Gastrocnemius medialis (tissue), 4 donors: ENCODE data around the gene RASSF8. TPM values are rescaled to one million over a fixed set of nuclear protein-coding genes. Genes with fewer than 3 reads are reported as not detected.

Experiments used
- ATAC-seq, 2 donors: fragments of 150-250 bp; one replicate each; pipeline ENCODE4 v1.9.1; 2016
- DNase-seq, 2 donors: peaks; one replicate each; pipeline ENCODE4 v3.0.0-alpha.2; 2019
- H3K27ac ChIP-seq, 4 donors: fragments of 200-600 bp; sonication (generic); 1 replicate in 1 of 4; 2 replicates in 3 of 4; pipeline ENCODE4 v1.5.1; 2016 to 2018; ENCODE audit warnings: mild to moderate bottlenecking in 2 of 4, moderate library complexity in 1 of 4
- H3K27me3 ChIP-seq, 3 donors: fragments of 200-600 bp; sonication (generic) in 2 of 3; 1 replicate in 1 of 3; 2 replicates in 2 of 3; pipeline versions ENCODE4 v1.5.1 to v1.6.0; 2016 to 2019; ENCODE audit warnings: mild to moderate bottlenecking in 1 of 3, moderate library complexity in 1 of 3
- H3K36me3 ChIP-seq, 2 donors: fragments of 200-600 bp; sonication (generic) in 1 of 2; one replicate each; pipeline ENCODE4 v1.5.1; 2017 to 2018
- H3K4me1 ChIP-seq, 2 donors: fragments of 200-600 bp; sonication (generic) in 1 of 2; one replicate each; pipeline ENCODE4 v1.5.1; 2016 to 2017; ENCODE audit warnings: mild to moderate bottlenecking in 2 of 2
- H3K4me3 ChIP-seq, 4 donors: fragments of 200-600 bp; sonication (generic) in 3 of 4; 1 replicate in 1 of 4; 2 replicates in 3 of 4; pipeline ENCODE4 v1.5.1; 2016 to 2019; ENCODE audit warnings: mild to moderate bottlenecking in 2 of 4
- H3K9me3 ChIP-seq, 3 donors: fragments of 200-600 bp; sonication (generic) in 2 of 3; 1 replicate in 1 of 3; 2 replicates in 2 of 3; pipeline ENCODE4 v1.5.1; 2016 to 2019
- POLR2A ChIP-seq, 2 donors: fragments of 450-650 bp; IDR thresholded peaks; one replicate each; pipeline ENCODE4 v1.6.1; 2017; ENCODE audit warnings: antibody characterized with exemption in 2 of 2, mild to moderate bottlenecking in 2 of 2, moderate library complexity in 2 of 2
- in situ Hi-C, 4 donors: fragments of 200-750 bp; cut with MboI; loops; one replicate each; pipeline versions ENCODE4 v1.15.0 to v1.8.0; 2017; ENCODE audit warnings: low sequenced_read_pairs in 4 of 4
- intact Hi-C: fragments of 100-400 bp; cut with DNase I; formaldehyde crosslinking; loops from one replicate; pipeline ENCODE4 v1.15.1; 2023; ENCODE audit warnings: low total_unique reads
- total RNA-seq, 4 donors: library from RNA; depleted of rRNA; stranded (reverse); fragments of >200 nt; gene quantifications; one replicate each; pipeline versions ENCODE4 v1.1.0 to v1.2.3, GENCODE V29; 2016
- TF ChIP-seq, protein P1 (sequence below), 5 experiments: fragments of 450-650 bp in 3 of 5; fragments of 200-600 bp in 2 of 5; sonication (generic) in 2 of 5; IDR thresholded peaks in 4 of 5; conservative IDR thresholded peaks in 1 of 5; 1 replicate in 4 of 5; 2 replicates in 1 of 5; pipeline ENCODE4 v1.5.1; 2016 to 2019; ENCODE audit warnings: antibody characterized with exemption in 5 of 5, mild to moderate bottlenecking in 3 of 5, moderate library complexity in 3 of 5

The RASSF8 gene
- total RNA-seq, 4 donors from 2014 or later = 23.6 to 36.8 (median 28.0) TPM

- intact Hi-C loops = no loop called here
- ATAC-seq (no peak), DNase-seq (no peak)
- H3K9me3 ChIP-seq = no peaks in the 10 kb centered on the region
- no peaks in the 10 kb centered on the region for H3K27me3 ChIP-seq
- TF ChIP-seq, protein P1, sequence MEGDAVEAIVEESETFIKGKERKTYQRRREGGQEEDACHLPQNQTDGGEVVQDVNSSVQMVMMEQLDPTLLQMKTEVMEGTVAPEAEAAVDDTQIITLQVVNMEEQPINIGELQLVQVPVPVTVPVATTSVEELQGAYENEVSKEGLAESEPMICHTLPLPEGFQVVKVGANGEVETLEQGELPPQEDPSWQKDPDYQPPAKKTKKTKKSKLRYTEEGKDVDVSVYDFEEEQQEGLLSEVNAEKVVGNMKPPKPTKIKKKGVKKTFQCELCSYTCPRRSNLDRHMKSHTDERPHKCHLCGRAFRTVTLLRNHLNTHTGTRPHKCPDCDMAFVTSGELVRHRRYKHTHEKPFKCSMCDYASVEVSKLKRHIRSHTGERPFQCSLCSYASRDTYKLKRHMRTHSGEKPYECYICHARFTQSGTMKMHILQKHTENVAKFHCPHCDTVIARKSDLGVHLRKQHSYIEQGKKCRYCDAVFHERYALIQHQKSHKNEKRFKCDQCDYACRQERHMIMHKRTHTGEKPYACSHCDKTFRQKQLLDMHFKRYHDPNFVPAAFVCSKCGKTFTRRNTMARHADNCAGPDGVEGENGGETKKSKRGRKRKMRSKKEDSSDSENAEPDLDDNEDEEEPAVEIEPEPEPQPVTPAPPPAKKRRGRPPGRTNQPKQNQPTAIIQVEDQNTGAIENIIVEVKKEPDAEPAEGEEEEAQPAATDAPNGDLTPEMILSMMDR (IDR thresholded peaks at IDR 0.05 in 4 of 5, conservative IDR thresholded peaks at IDR 0.05 in 1 of 5) = no peak
- no peak for TF ChIP-seq POLR2A (IDR thresholded peaks at IDR 0.05)
- H3K27ac ChIP-seq = no peak overlapping the region
- no peak overlapping the region for H3K4me3 ChIP-seq
- no peaks in the 10 kb centered on the region for H3K36me3 ChIP-seq
- peaks cover 51 to 52% of the 10 kb centered on the region in 2 donors for H3K4me1 ChIP-seq
- in situ Hi-C loops = no loop called here
These were observed 38.2 kb downstream of the RASSF8 start for GRCh38 chr12:25996677-25997076.

DNA sequence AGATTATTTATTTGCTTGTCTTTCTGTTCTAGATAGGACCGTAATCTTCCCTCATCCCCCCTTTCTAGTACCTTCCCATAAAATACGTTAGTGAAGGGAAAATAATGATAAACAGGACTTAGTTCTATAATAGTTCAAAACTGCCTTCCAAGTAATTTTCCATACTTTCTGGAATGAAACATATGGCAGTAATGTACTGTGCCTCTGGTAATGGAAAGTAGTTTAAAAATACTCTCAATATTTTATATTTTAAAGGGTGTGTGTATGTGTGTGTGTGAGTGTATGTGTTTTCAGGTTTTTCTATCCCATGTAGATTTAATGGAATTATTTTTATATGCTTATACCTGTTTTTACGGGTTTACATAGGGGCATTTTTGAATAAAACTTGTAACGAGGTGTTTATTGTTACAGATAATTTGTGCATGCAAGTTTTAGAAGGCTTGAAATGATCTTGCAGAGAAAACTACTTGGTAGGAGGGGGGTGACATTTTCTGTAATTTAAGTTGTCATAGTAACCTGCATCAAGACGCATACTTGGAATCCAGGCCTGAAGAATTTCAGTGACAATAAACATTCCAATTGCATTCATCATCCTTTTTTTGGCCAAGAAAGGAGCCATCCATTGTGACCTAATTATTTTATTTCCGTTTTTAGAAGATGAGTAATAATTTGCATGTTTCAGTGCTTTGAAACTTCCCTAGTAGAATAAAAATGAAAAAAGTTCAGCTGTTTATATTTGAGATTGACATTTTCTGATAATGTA is 38.9 kb downstream of the RASSF8 start:
- intact Hi-C loops = no loop called here
- H3K4me1 ChIP-seq = peaks cover 45 to 46% of the 10 kb centered on the region in 2 donors
- no peak overlapping the region for H3K27ac ChIP-seq

DNA sequence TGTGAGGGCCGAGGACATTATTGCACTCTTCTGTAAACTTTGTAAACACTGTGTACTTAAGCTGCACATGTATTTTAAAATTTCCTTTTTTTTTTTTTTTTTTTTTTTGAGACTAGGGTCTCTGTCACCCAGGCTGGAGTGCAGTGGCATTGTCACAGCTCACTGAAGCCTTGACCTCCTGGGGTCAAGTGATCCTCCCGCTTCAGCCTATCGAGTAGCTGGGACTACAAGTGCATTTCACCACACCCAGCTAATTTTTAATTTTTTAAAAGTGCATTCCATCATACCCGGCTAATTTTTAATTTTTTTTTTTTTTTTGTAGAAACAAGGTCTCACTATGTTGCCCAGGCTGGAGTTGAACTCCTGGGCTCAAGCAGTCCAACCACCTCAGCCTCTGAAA is 42.4 kb downstream of the RASSF8 start:
- Histone ChIP-seq H3K9me3 (no peaks in the 10 kb centered on the region), H3K27ac (no peak overlapping the region), H3K27me3 (no peaks in the 10 kb centered on the region), H3K4me3 (no peak overlapping the region), H3K4me1 (peaks cover 14 to 20% of the 10 kb centered on the region in 2 donors), H3K36me3 (no peaks in the 10 kb centered on the region)
- in situ Hi-C loops = no loop called here
- intact Hi-C loops = no loop called here
- no peak for DNase-seq
- ATAC-seq = no peak
- no peak for TF ChIP-seq POLR2A (IDR thresholded peaks at IDR 0.05)
- TF ChIP-seq, protein P1 (IDR thresholded peaks at IDR 0.05 in 4 of 5, conservative IDR thresholded peaks at IDR 0.05 in 1 of 5) = no peak

More for the DNA sequence above, 38.9 kb downstream of the RASSF8 start:
- ATAC-seq (peak in 1 of 2 donors; percentile 35), DNase-seq (no peak)
- in situ Hi-C loops = no loop called here
- no peak for TF ChIP-seq POLR2A (IDR thresholded peaks at IDR 0.05)
- TF ChIP-seq, protein P1 (IDR thresholded peaks at IDR 0.05 in 4 of 5, conservative IDR thresholded peaks at IDR 0.05 in 1 of 5) = no peak
- no peak overlapping the region for H3K4me3 ChIP-seq
- no peaks in the 10 kb centered on the region for H3K9me3 ChIP-seq
- no peaks in the 10 kb centered on the region for H3K27me3 ChIP-seq
- no peaks in the 10 kb centered on the region for H3K36me3 ChIP-seq

DNA sequence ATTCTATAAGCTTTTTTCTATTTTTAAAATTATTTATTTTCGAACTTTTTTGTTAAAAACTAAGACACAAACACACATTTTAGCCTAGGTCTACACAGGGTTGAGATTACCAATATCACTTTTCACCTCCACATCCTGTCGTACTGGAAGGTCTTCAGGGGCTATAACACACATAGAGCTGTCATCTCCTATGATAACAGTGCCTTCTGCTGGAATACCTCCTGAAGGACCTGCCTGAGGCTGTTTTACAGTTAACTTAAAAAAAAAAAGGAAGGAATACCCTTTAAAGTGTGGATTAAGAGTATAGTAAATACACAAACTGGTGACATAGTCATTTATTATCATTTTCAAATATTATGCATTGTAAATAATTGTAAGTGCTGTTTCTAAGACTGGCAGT is 43.0 kb downstream of the RASSF8 start:
- no peak for ATAC-seq
- intact Hi-C loops (no loop called here), in situ Hi-C loops (no loop called here)
- no peak for DNase-seq
- Histone ChIP-seq H3K4me3 (no peak overlapping the region), H3K9me3 (no peaks in the 10 kb centered on the region), H3K4me1 (peaks cover 14 to 17% of the 10 kb centered on the region in 2 donors), H3K27ac (no peak overlapping the region), H3K27me3 (no peaks in the 10 kb centered on the region), H3K36me3 (no peaks in the 10 kb centered on the region)
- TF ChIP-seq POLR2A (IDR thresholded peaks at IDR 0.05) = no peak
- TF ChIP-seq, protein P1 (IDR thresholded peaks at IDR 0.05 in 4 of 5, conservative IDR thresholded peaks at IDR 0.05 in 1 of 5) = no peak
